H1 (cell line): ENCODE measurements around the gene RNASEL. TPM values are rescaled to one million over a fixed set of nuclear protein-coding genes. Genes with fewer than 3 reads are reported as not detected.

ENCODE experiments used
- BRCA1 ChIP-seq: IDR thresholded peaks from 2 replicates; pipeline ENCODE4 v1.6.1; 2012; ENCODE audit warnings: low read depth, low read length, improper control_type of control experiment
- CEBPB ChIP-seq: IDR thresholded peaks from 2 replicates; pipeline ENCODE4 v1.6.1; 2012; ENCODE audit warnings: low read depth, low read length
- CHD7 ChIP-seq: fragments of 300-600 bp; sonication (generic); IDR thresholded peaks from 2 replicates; pipeline ENCODE4 v1.7.1; 2012; ENCODE audit warnings: low read length, moderate library complexity, mild to moderate bottlenecking, inconsistent platforms; ENCODE audit not compliant: insufficient replicate concordance
- CTBP2 ChIP-seq: IDR thresholded peaks from 2 replicates; pipeline ENCODE4 v1.7.0; 2011; ENCODE audit warnings: borderline replicate concordance, mild to moderate bottlenecking, moderate library complexity, mixed read lengths, low read length; ENCODE audit not compliant: insufficient read depth, insufficient read length
- EGR1 ChIP-seq: IDR thresholded peaks from 2 replicates; pipeline ENCODE4 v1.6.1; 2011; ENCODE audit warnings: low read depth, low read length, borderline replicate concordance
- EP300 ChIP-seq, 2 experiments: IDR thresholded peaks; 1 replicate in 1 of 2; 2 replicates in 1 of 2; pipeline ENCODE4 v1.6.1; 2011 to 2012; ENCODE audit warnings: low read depth in 2 of 2, low read length in 2 of 2, mild to moderate bottlenecking in 2 of 2, borderline replicate concordance in 1 of 2, inconsistent platforms in 1 of 2, moderate library complexity in 1 of 2
- JUN ChIP-seq: IDR thresholded peaks from 2 replicates; pipeline ENCODE4 v1.6.1; 2011; ENCODE audit warnings: low read depth, mild to moderate bottlenecking, improper control_type of control experiment, low read length
- KDM1A ChIP-seq: fragments of 200-600, 300-600 bp; sonication (generic); IDR thresholded peaks from 2 replicates; pipeline ENCODE4 v1.7.1; 2016; ENCODE audit warnings: mild to moderate bottlenecking, low read length, borderline replicate concordance
- RAD21 ChIP-seq, 2 experiments: IDR thresholded peaks in 1 of 2; conservative IDR thresholded peaks in 1 of 2; 2 replicates each; pipeline ENCODE4 v1.6.1; 2011; ENCODE audit warnings: low read depth in 2 of 2, low read length in 2 of 2, improper control_type of control experiment in 1 of 2, inconsistent platforms in 1 of 2, mild to moderate bottlenecking in 1 of 2, moderate library complexity in 1 of 2
- SIX5 ChIP-seq: IDR thresholded peaks from 2 replicates; pipeline ENCODE4 v1.6.1; 2011; ENCODE audit warnings: mild to moderate bottlenecking, low read depth, low read length
- polyA plus RNA-seq, 7 experiments: library from polyadenylated mRNA; depleted of rRNA in 3 of 7; stranded (reverse) in 5 of 7; unstranded in 2 of 7; fragments of >200 nt in 5 of 7; fragments of 200-250 nt in 2 of 7; gene quantifications; 1 replicate in 5 of 7; 2 replicates in 1 of 7; 4 replicates in 1 of 7; pipeline versions ENCODE4 v1.2.1 to v1.2.3, GENCODE V29; 2011 to 2013; ENCODE audit warnings: missing spikeins in 2 of 7, mixed read lengths in 2 of 7
- total RNA-seq: library from RNA; stranded (reverse); fragmentation: NEBNext Ultra II Directional; extraction: Animal tissue kit (Norgen Biotek cat#: 25700); gene quantifications from 2 replicates; pipeline ENCODE4 v1.2.1, GENCODE V29; 2021
- TF ChIP-seq, protein P1 (sequence below): IDR thresholded peaks from 2 replicates; pipeline ENCODE4 v1.6.1; 2012; ENCODE audit warnings: inconsistent platforms

The RNASEL gene
- total and polyA plus RNA-seq, 2 of the 8 experiments (the other 6 are each of a cell fraction or from before 2014, with no cell fraction given): 0.39 to 0.78 TPM

GRCh38 chr1:182563095-182563494 lies 26.0 kb downstream of the RNASEL start (continued):
- TF ChIP-seq CHD7 (no peak), JUN (no peak), CTBP2 (no peak), SIX5 (no peak), CEBPB (no peak), EP300 (IDR thresholded peaks at IDR 0.05; ENCODE audit: borderline replicate concordance in 1 of 2, low read depth in 2 of 2, low read length in 2 of 2) (no peak), KDM1A (no peak), EGR1 (no peak), BRCA1 (no peak), RAD21 (IDR thresholded peaks at IDR 0.05 in 1 of 2, conservative IDR thresholded peaks at IDR 0.05 in 1 of 2; ENCODE audit: low read depth in 2 of 2, low read length in 2 of 2) (no peak)
- TF ChIP-seq, protein P1, sequence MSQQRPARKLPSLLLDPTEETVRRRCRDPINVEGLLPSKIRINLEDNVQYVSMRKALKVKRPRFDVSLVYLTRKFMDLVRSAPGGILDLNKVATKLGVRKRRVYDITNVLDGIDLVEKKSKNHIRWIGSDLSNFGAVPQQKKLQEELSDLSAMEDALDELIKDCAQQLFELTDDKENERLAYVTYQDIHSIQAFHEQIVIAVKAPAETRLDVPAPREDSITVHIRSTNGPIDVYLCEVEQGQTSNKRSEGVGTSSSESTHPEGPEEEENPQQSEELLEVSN: no peak
